HepG2 (cell line): ENCODE measurements around the gene SYT1. TPM values are rescaled to one million over a fixed set of nuclear protein-coding genes. Genes with fewer than 3 reads are reported as not detected.

Experiments
- ATAC-seq: fragments of 200-7000 bp; cut with Tn5 transposase; 3 replicates; pipeline ENCODE4 v1.9.1; 2020; ENCODE audit warnings: mild to moderate bottlenecking, moderate library complexity
- BruUV-seq: library from RNA; stranded (reverse); fragments of 400-500 nt; replicated peaks from 2 replicates; lab custom pipeline; 2021; lab: Mats Ljungman, UMichigan
- CTCF ChIA-PET: fragments of 300-600 bp; formaldehyde crosslinking; extraction: SDS; loops from one replicate; lab custom pipeline; 2021; ENCODE audit warnings: low total read pairs, inconsistent platforms, low intra/inter-chr PET ratio; lab: Yijun Ruan, JAX
- POLR2A ChIA-PET: fragments of 350-600 bp; sonication (Branson Sonifier 250); formaldehyde crosslinking; loops from one replicate; lab custom pipeline; 2020; ENCODE audit warnings: antibody characterized with exemption, inconsistent platforms; lab: Yijun Ruan, JAX
- DNase-seq: peaks from one replicate; pipeline ENCODE4 v3.0.0-alpha.2; 2015; ENCODE audit warnings: low spot score
- FAIRE-seq: peaks from 3 replicates; lab custom pipeline; 2011; peaks lifted over from hg19 to GRCh38; lab: Jason Lieb, UNC
- H2AFZ ChIP-seq: one replicate; pipeline ENCODE4 v1.6.1; 2011; ENCODE audit warnings: low read length, inconsistent platforms
- H3K27ac ChIP-seq: fragments of 300-600 bp; 3 replicates; pipeline ENCODE4 v1.8.0; 2011; ENCODE audit warnings: mixed run types, mild to moderate bottlenecking, mixed read lengths, low read length, inconsistent platforms; ENCODE audit not compliant: insufficient read depth; ENCODE audit errors: extremely low read length
- H3K27me3 ChIP-seq, 2 experiments: fragments of 200-600 bp in 1 of 2; 2 replicates in 1 of 2; 3 replicates in 1 of 2; pipeline versions ENCODE4 v1.6.0 to v1.8.0; 2011; ENCODE audit warnings: low read length in 2 of 2, mild to moderate bottlenecking in 2 of 2, moderate library complexity in 2 of 2, inconsistent platforms in 1 of 2; ENCODE audit not compliant: insufficient read depth in 2 of 2, control insufficient read depth in 1 of 2
- H3K36me3 ChIP-seq, 2 experiments: fragments of 200-600 bp in 1 of 2; replicated peaks in 1 of 2; 2 replicates in 1 of 2; 3 replicates in 1 of 2; pipeline versions ENCODE4 v1.5.1 to v1.8.0; 2011; ENCODE audit warnings: low read length in 2 of 2, inconsistent platforms in 1 of 2; ENCODE audit not compliant: insufficient read depth in 2 of 2, control insufficient read depth in 1 of 2
- H3K4me1 ChIP-seq: 2 replicates; pipeline ENCODE4 v1.5.1; 2012; ENCODE audit warnings: low read length, inconsistent platforms; ENCODE audit not compliant: insufficient read depth
- H3K4me2 ChIP-seq: 2 replicates; pipeline ENCODE4 v1.6.0; 2011; ENCODE audit warnings: low read depth, low read length, inconsistent platforms
- H3K4me3 ChIP-seq, 3 experiments: fragments of 200-600 bp in 1 of 3; sonication (generic), shearing (Covaris generic) in 1 of 3; replicated peaks in 1 of 3; 2 replicates each; pipeline ENCODE4 v1.5.1; 2011 to 2016; ENCODE audit warnings: low read length in 3 of 3, inconsistent platforms in 2 of 3, low read depth in 2 of 3, mild to moderate bottlenecking in 2 of 3, control low read depth in 1 of 3, mixed read lengths in 1 of 3; ENCODE audit not compliant: insufficient read depth in 1 of 3
- H3K79me2 ChIP-seq: one replicate; pipeline ENCODE4 v1.6.1; 2011; ENCODE audit warnings: low read length, inconsistent platforms; ENCODE audit not compliant: insufficient read depth
- H3K9ac ChIP-seq: 2 replicates; pipeline ENCODE4 v1.6.0; 2011; ENCODE audit warnings: mild to moderate bottlenecking, low read depth, low read length, inconsistent platforms; ENCODE audit not compliant: insufficient read depth
- H3K9me3 ChIP-seq: 2 replicates; pipeline ENCODE4 v1.5.1; 2012; ENCODE audit warnings: mild to moderate bottlenecking, low read length
- H4K20me1 ChIP-seq: 2 replicates; pipeline ENCODE4 v1.6.0; 2011; ENCODE audit warnings: inconsistent platforms, mild to moderate bottlenecking, low read length, moderate library complexity; ENCODE audit not compliant: insufficient read depth
- ATF7 ChIP-seq, 2 experiments: fragments of 450-650 bp in 1 of 2; sonication (generic) in 1 of 2; formaldehyde crosslinking in 1 of 2; IDR thresholded peaks; 2 replicates each; pipeline versions ENCODE4 v1.4.0 to v1.6.1; 2016 to 2020; ENCODE audit warnings: antibody characterized with exemption in 1 of 2, mild to moderate bottlenecking in 1 of 2, missing genetic modification reagents in 1 of 2
- CENPBD1 ChIP-seq: sonication (generic); formaldehyde crosslinking; IDR thresholded peaks from 2 replicates; pipeline ENCODE4 v1.8.0; 2022; ENCODE audit warnings: missing genetic modification reagents, low read depth, mild to moderate bottlenecking, borderline replicate concordance
- HOXD1 ChIP-seq: sonication (generic); formaldehyde crosslinking; IDR thresholded peaks from 2 replicates; pipeline ENCODE4 v1.5.0; 2020; ENCODE audit warnings: missing genetic modification reagents
- NFKBIZ ChIP-seq: IDR thresholded peaks from 2 replicates; pipeline ENCODE4 v1.6.1; 2018; ENCODE audit warnings: missing genetic modification reagents, missing compliant biosample characterization
- RXRB ChIP-seq: IDR thresholded peaks from 2 replicates; pipeline ENCODE4 v1.6.1; 2016; ENCODE audit warnings: borderline replicate concordance, missing genetic modification reagents, missing compliant biosample characterization
- TAF1 ChIP-seq: sonication (generic); formaldehyde crosslinking; IDR thresholded peaks from 2 replicates; pipeline ENCODE4 v1.4.0; 2020; ENCODE audit warnings: missing genetic modification reagents
- ZBTB10 ChIP-seq: sonication (generic); formaldehyde crosslinking; IDR thresholded peaks from 2 replicates; pipeline ENCODE4 v1.4.0; 2020; ENCODE audit warnings: missing genetic modification reagents, borderline replicate concordance
- ZNF556 ChIP-seq: sonication (generic); formaldehyde crosslinking; IDR thresholded peaks from 2 replicates; pipeline ENCODE4 v1.4.0; 2020; ENCODE audit warnings: mild to moderate bottlenecking, missing genetic modification reagents, borderline replicate concordance
- ZNF710 ChIP-seq: sonication (generic); formaldehyde crosslinking; IDR thresholded peaks from 2 replicates; pipeline ENCODE4 v1.5.0; 2020; ENCODE audit warnings: mild to moderate bottlenecking, missing genetic modification reagents, borderline replicate concordance
- WGBS: methylation state at CpG from one replicate; pipeline ENCODE4 v1.1.6; 2017; ENCODE audit warnings: low lambda C conversion rate; 5-methylcytosine and 5-hydroxymethylcytosine counted together
- in situ Hi-C: cut with HindIII; loops from 2 replicates; pipeline ENCODE4 v1.10.0; 2017; ENCODE audit warnings: low pct_unique_long_range_greater_than_20kb; ENCODE audit not compliant: extremely low pct_ligation_motif_present
- intact Hi-C: fragments of 100-400 bp; cut with micrococcal nuclease; formaldehyde crosslinking; loops from one replicate; pipeline ENCODE4 v1.10.0; 2022; ENCODE audit not compliant: unreplicated experiment
- polyA plus RNA-seq, 8 experiments: library from polyadenylated mRNA; depleted of rRNA in 3 of 8; stranded (reverse) in 7 of 8; unstranded in 1 of 8; fragments of >200 nt; fragmentation: Illumina TruSeq in 4 of 8; extraction: Trizol in 4 of 8; gene quantifications; 2 replicates each; pipeline versions ENCODE4 v1.2.1 to v1.2.3, GENCODE V29; 2011 to 2016; ENCODE audit warnings: low read depth in 4 of 8, missing spikeins in 1 of 8, mixed read lengths in 1 of 8; ENCODE audit not compliant: insufficient read depth in 1 of 8
- total RNA-seq, 5 experiments: library from RNA; depleted of rRNA; stranded (reverse); fragments of >200 nt; fragmentation: Illumina TruSeq; extraction: Trizol; gene quantifications; 2 replicates each; pipeline ENCODE4 v1.2.3, GENCODE V29; 2016; ENCODE audit warnings: low read depth in 1 of 5

The SYT1 gene
- total and polyA plus RNA-seq, 2 of the 13 experiments (the other 11 are each of a cell fraction or from before 2014, with no cell fraction given): not detected

- no peak overlapping the region for H3K9ac ChIP-seq
- H3K4me3 ChIP-seq: no peak overlapping the region
- no peak for FAIRE-seq
- H3K9me3 ChIP-seq: no peaks in the 10 kb centered on the region
- intact Hi-C loops (no loop called here), in situ Hi-C loops (no loop called here)
- no peak overlapping the region for H3K27ac ChIP-seq
- ChIA-PET CTCF (no interaction called here), POLR2A (no interaction called here)
- no TSS peak for BruUV-seq
- no peaks in the 10 kb centered on the region for H3K79me2 ChIP-seq
- no peak for DNase-seq
- no peaks in the 10 kb centered on the region; a peak in 1 of 5 replicates for H3K27me3 ChIP-seq
- 2% methylated on average over 4 of the region's 4 CpGs for WGBS
- TF ChIP-seq ZBTB10 (CRISPR knock-in tag) (no peak), ZNF556 (CRISPR knock-in tag) (no peak), CENPBD1 (CRISPR knock-in tag) (no peak), NFKBIZ (no peak), RXRB (CRISPR knock-in tag) (no peak), HOXD1 (CRISPR knock-in tag) (no peak), ZNF710 (CRISPR knock-in tag) (no peak), ATF7 (IDR thresholded peaks at IDR 0.05) (no peak), ATF7 (CRISPR knock-in tag; IDR thresholded peaks at IDR 0.05) (no peak), TAF1 (CRISPR knock-in tag) (no peak)
- no peak for ATAC-seq
- no peaks in the 10 kb centered on the region for H4K20me1 ChIP-seq
- no peak overlapping the region for H3K4me2 ChIP-seq
- H3K4me1 ChIP-seq: no peaks in the 10 kb centered on the region
- no peaks in the 10 kb centered on the region for H3K36me3 ChIP-seq
- no peak overlapping the region for H2AFZ ChIP-seq
Observed at GRCh38 chr12:79187032-79187431, 322.5 kb downstream of the SYT1 start.
